DND-41 (cell line): Measurements from ENCODE around the gene LDB2.

Experiments
- CTCF ChIP-seq: IDR thresholded peaks from 2 replicates; pipeline ENCODE4 v1.5.1; 2012; ENCODE audit warnings: borderline replicate concordance, low read length, moderate library complexity, mild to moderate bottlenecking; ENCODE audit not compliant: poor library complexity, severe bottlenecking; ENCODE audit errors: extremely low read depth
- EZH2 ChIP-seq: IDR thresholded peaks from 3 replicates; pipeline ENCODE4 v1.6.1; 2012; ENCODE audit warnings: borderline replicate concordance, low read depth, mild to moderate bottlenecking, moderate library complexity, low read length, inconsistent platforms; ENCODE audit not compliant: severe bottlenecking

GRCh38 chr4:16659079-16659478 lies 239.4 kb downstream of the LDB2 start:
- TF ChIP-seq EZH2 (no peak), CTCF (no peak)
